Sigmoid colon (tissue), 4 donors: Measurements from ENCODE around the gene FTO.

ENCODE experiments used
- CTCF ChIP-seq, 4 experiments: fragments of 450-650 bp in 3 of 4; fragments of 200-600 bp in 1 of 4; IDR thresholded peaks; one replicate each; pipeline ENCODE4 v1.5.1; 2016 to 2019; ENCODE audit warnings: antibody characterized with exemption in 4 of 4, mild to moderate bottlenecking in 3 of 4, moderate library complexity in 2 of 4
- EP300 ChIP-seq, 4 donors: sonication (generic); formaldehyde crosslinking; IDR thresholded peaks; one replicate each; pipeline ENCODE4 v1.6.1; 2017; ENCODE audit warnings: antibody characterized with exemption in 4 of 4

DNA sequence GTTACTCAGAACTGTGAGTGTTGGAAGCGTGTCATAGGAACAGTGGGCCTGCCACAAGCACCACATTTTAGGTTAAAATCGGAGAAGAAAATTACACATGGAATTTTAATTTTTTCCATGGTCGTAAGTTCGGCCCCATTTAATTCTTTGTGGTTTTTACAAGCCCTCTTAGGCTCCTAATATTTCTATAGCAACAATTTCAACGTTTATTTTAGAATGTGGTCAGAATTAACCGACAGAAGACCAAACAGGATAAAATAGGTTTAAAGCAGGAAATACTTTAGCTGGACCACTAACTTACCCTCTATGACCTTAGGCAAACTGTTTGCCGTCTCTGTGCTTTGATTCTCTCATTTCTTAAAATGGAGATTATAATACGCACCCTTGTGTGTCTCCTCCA lies 69.9 kb downstream of the FTO start:
- TF ChIP-seq CTCF (IDR thresholded peaks at IDR 0.05) (no peak), EP300 (IDR thresholded peaks at IDR 0.05) (no peak)
